ENCODE data around the gene PCED1B.
A peak's percentile ranks its signal among the peaks of the same experiment; 100 is the strongest.
"Not testable (repeated sequence)": the region's sequence is repeated elsewhere in the genome, so short reads cannot be mapped to it uniquely, and the experiment has no call there.

Gene PCED1B

GRCh38 chr12:47206450-47207339 is 127.3 kb downstream of the PCED1B start:
- DNase-seq (ENCODE audit: low read depth) = no peak

- DNase-seq (ENCODE audit: low read depth) = no peak
Measured at GRCh38 chr12:47207340-47207717, 127.9 kb downstream of the PCED1B start.

- no peak for DNase-seq (ENCODE audit: low read depth)
Measured at GRCh38 chr12:47207829-47208248, 128.4 kb downstream of the PCED1B start.

- DNase-seq (ENCODE audit: low read depth) = no peak
Measured at GRCh38 chr12:47209014-47209413, 129.6 kb downstream of the PCED1B start.

GRCh38 chr12:47210776-47211175 is 131.4 kb downstream of the PCED1B start:
- DNase-seq (ENCODE audit: low read depth) = no peak

- DNase-seq (ENCODE audit: low read depth) = no peak
Measured at GRCh38 chr12:47212701-47213039, 133.2 kb downstream of the PCED1B start.

GRCh38 chr12:47213396-47213795 is 134.0 kb downstream of the PCED1B start:
- no peak for DNase-seq (ENCODE audit: low read depth)

GRCh38 chr12:47214001-47214619 is 134.7 kb downstream of the PCED1B start:
- DNase-seq (ENCODE audit: low read depth) = no peak

- no peak for DNase-seq (ENCODE audit: low read depth)
Measured at GRCh38 chr12:47214771-47215170, 135.3 kb downstream of the PCED1B start.

GRCh38 chr12:47216150-47216677 is 136.8 kb downstream of the PCED1B start:
- DNase-seq (ENCODE audit: low read depth) = peak; percentile 45

- not testable (repeated sequence) for DNase-seq (ENCODE audit: low read depth)
Measured at GRCh38 chr12:47217595-47217869, 138.1 kb downstream of the PCED1B start.

- no peak for DNase-seq (ENCODE audit: low read depth)
Measured at GRCh38 chr12:47218191-47218654, 138.8 kb downstream of the PCED1B start.

GRCh38 chr12:47219243-47219642 is 139.8 kb downstream of the PCED1B start:
- DNase-seq (ENCODE audit: low read depth) = no peak

GRCh38 chr12:47221256-47222023 is 142.0 kb downstream of the PCED1B start:
- DNase-seq (ENCODE audit: low read depth) = no peak

- no peak for DNase-seq (ENCODE audit: low read depth)
Measured at GRCh38 chr12:47222520-47223030, 143.2 kb downstream of the PCED1B start.

- DNase-seq (ENCODE audit: low read depth) = no peak
Measured at GRCh38 chr12:47223031-47223847, 143.8 kb downstream of the PCED1B start.

GRCh38 chr12:47223848-47224213 is 144.4 kb downstream of the PCED1B start:
- no peak for DNase-seq (ENCODE audit: low read depth)

GRCh38 chr12:47224563-47225133 is 145.2 kb downstream of the PCED1B start:
- no peak for DNase-seq (ENCODE audit: low read depth)

GRCh38 chr12:47225356-47225755 is 145.9 kb downstream of the PCED1B start:
- no peak for DNase-seq (ENCODE audit: low read depth)

- no peak for DNase-seq (ENCODE audit: low read depth)
Measured at GRCh38 chr12:47226199-47226598, 146.8 kb downstream of the PCED1B start.

- DNase-seq (ENCODE audit: low read depth) = no peak
Measured at GRCh38 chr12:47228802-47229201, 149.4 kb downstream of the PCED1B start.
